ENCODE data around the gene ASGR1. TPM values are rescaled to one million over a fixed set of nuclear protein-coding genes. Genes with fewer than 3 reads are reported as not detected.

Gene ASGR1
- total RNA-seq, 1 experiment from 2014 or later: 0.13 TPM

Other genes with a start within 250 kb of the ASGR1 start
- not detected in 2 replicates for gene ALOX12, start 183.3 kb downstream of the ASGR1 start, total RNA-seq (2014; rRNA removed; shearing (Covaris generic); ENCODE audit: low replicate concordance)
- gene RNASEK, start 166.7 kb downstream of the ASGR1 start, total RNA-seq (2014; rRNA removed; shearing (Covaris generic); ENCODE audit: low replicate concordance): 45.2 and 62.3 TPM in 2 replicates
- gene BCL6B, start 156.3 kb downstream of the ASGR1 start, total RNA-seq (2014; rRNA removed; shearing (Covaris generic); ENCODE audit: low replicate concordance): 0.36 TPM in 1 of 2 replicates, not detected in the other
- 0.96 and 1.1 TPM in 2 replicates for gene SLC16A13, start 143.4 kb downstream of the ASGR1 start, total RNA-seq (2014; rRNA removed; shearing (Covaris generic); ENCODE audit: low replicate concordance)
- not detected in 2 replicates for gene SLC16A11, start 135.3 kb downstream of the ASGR1 start, total RNA-seq (2014; rRNA removed; shearing (Covaris generic); ENCODE audit: low replicate concordance)
- not detected in 2 replicates for gene CLEC10A, start 99.1 kb downstream of the ASGR1 start, total RNA-seq (2014; rRNA removed; shearing (Covaris generic); ENCODE audit: low replicate concordance)
- not detected in 2 replicates for gene ASGR2, start 64.5 kb downstream of the ASGR1 start, total RNA-seq (2014; rRNA removed; shearing (Covaris generic); ENCODE audit: low replicate concordance)
- gene DLG4, start 40.5 kb upstream of the ASGR1 start, total RNA-seq (2014; rRNA removed; shearing (Covaris generic); ENCODE audit: low replicate concordance): 7.5 and 15.3 TPM in 2 replicates
- 240 and 427 TPM in 2 replicates for gene ACADVL, start 40.6 kb upstream of the ASGR1 start, total RNA-seq (2014; rRNA removed; shearing (Covaris generic); ENCODE audit: low replicate concordance)
- 11.5 and 26.2 TPM in 2 replicates for gene DVL2, start 55.1 kb upstream of the ASGR1 start, total RNA-seq (2014; rRNA removed; shearing (Covaris generic); ENCODE audit: low replicate concordance)
- 34.4 and 62.7 TPM in 2 replicates for gene PHF23, start 60.1 kb upstream of the ASGR1 start, total RNA-seq (2014; rRNA removed; shearing (Covaris generic); ENCODE audit: low replicate concordance)
- gene GABARAP, start 63.1 kb upstream of the ASGR1 start, total RNA-seq (2014; rRNA removed; shearing (Covaris generic); ENCODE audit: low replicate concordance): 36.7 and 148 TPM in 2 replicates
- gene CTDNEP1, start 72.4 kb upstream of the ASGR1 start, total RNA-seq (2014; rRNA removed; shearing (Covaris generic); ENCODE audit: low replicate concordance): 7.8 and 24.7 TPM in 2 replicates
- 24.1 and 36.4 TPM in 2 replicates for gene ELP5, start 72.8 kb upstream of the ASGR1 start, total RNA-seq (2014; rRNA removed; shearing (Covaris generic); ENCODE audit: low replicate concordance)
- gene CLDN7, start 83.1 kb upstream of the ASGR1 start, total RNA-seq (2014; rRNA removed; shearing (Covaris generic); ENCODE audit: low replicate concordance): not detected in 2 replicates
- gene SLC2A4, start 102.3 kb upstream of the ASGR1 start, total RNA-seq (2014; rRNA removed; shearing (Covaris generic); ENCODE audit: low replicate concordance): not detected in 2 replicates
- gene YBX2, start 115.3 kb upstream of the ASGR1 start, total RNA-seq (2014; rRNA removed; shearing (Covaris generic); ENCODE audit: low replicate concordance): 6.2 and 6.5 TPM in 2 replicates
- 1,208 and 1,396 TPM in 2 replicates for gene EIF5A, start 128.3 kb upstream of the ASGR1 start, total RNA-seq (2014; rRNA removed; shearing (Covaris generic); ENCODE audit: low replicate concordance)
- 37.3 and 55.3 TPM in 2 replicates for gene GPS2, start 136.0 kb upstream of the ASGR1 start, total RNA-seq (2014; rRNA removed; shearing (Covaris generic); ENCODE audit: low replicate concordance)
- 8.5 and 11.7 TPM in 2 replicates for gene NEURL4, start 150.0 kb upstream of the ASGR1 start, total RNA-seq (2014; rRNA removed; shearing (Covaris generic); ENCODE audit: low replicate concordance)
- 0.20 TPM in 1 of 2 replicates, not detected in the other for gene ACAP1, start 157.2 kb upstream of the ASGR1 start, total RNA-seq (2014; rRNA removed; shearing (Covaris generic); ENCODE audit: low replicate concordance)
- 5.0 and 6.5 TPM in 2 replicates for gene KCTD11, start 172.8 kb upstream of the ASGR1 start, total RNA-seq (2014; rRNA removed; shearing (Covaris generic); ENCODE audit: low replicate concordance)
- gene TMEM95, start 175.8 kb upstream of the ASGR1 start, total RNA-seq (2014; rRNA removed; shearing (Covaris generic); ENCODE audit: low replicate concordance): not detected in 2 replicates
- gene TNK1, start 201.7 kb upstream of the ASGR1 start, total RNA-seq (2014; rRNA removed; shearing (Covaris generic); ENCODE audit: low replicate concordance): not detected in 2 replicates
- gene PLSCR3, start 215.2 kb upstream of the ASGR1 start, total RNA-seq (2014; rRNA removed; shearing (Covaris generic); ENCODE audit: low replicate concordance): 2.8 and 7.3 TPM in 2 replicates
- gene TMEM256, start 224.7 kb upstream of the ASGR1 start, total RNA-seq (2014; rRNA removed; shearing (Covaris generic); ENCODE audit: low replicate concordance): 3.6 and 52.0 TPM in 2 replicates
- 0.54 and 1.0 TPM in 2 replicates for gene NLGN2, start 228.5 kb upstream of the ASGR1 start, total RNA-seq (2014; rRNA removed; shearing (Covaris generic); ENCODE audit: low replicate concordance)
- not detected in 2 replicates for gene SPEM1, start 241.0 kb upstream of the ASGR1 start, total RNA-seq (2014; rRNA removed; shearing (Covaris generic); ENCODE audit: low replicate concordance)
- gene SPEM2, start 246.2 kb upstream of the ASGR1 start, total RNA-seq (2014; rRNA removed; shearing (Covaris generic); ENCODE audit: low replicate concordance): not detected in 2 replicates
- gene SPEM3, start 249.5 kb upstream of the ASGR1 start, total RNA-seq (2014; rRNA removed; shearing (Covaris generic); ENCODE audit: low replicate concordance): not detected in 2 replicates

Data from MG63 (cell line).